Mesendoderm (in vitro differentiated cells): ENCODE data around the gene COL7A1.

Experiments used
- DNase-seq: peaks from one replicate; pipeline ENCODE4 v3.0.0; 2013
- H2AK5ac ChIP-seq: 2 replicates; pipeline ENCODE4 v1.6.1; 2013; ENCODE audit warnings: low read length, inconsistent platforms
- H2BK120ac ChIP-seq: 2 replicates; pipeline ENCODE4 v1.6.1; 2013; ENCODE audit warnings: low read depth, mild to moderate bottlenecking, low read length, moderate library complexity, mixed read lengths
- H2BK15ac ChIP-seq: replicated peaks from 2 replicates; pipeline ENCODE4 v1.6.1; 2013; ENCODE audit warnings: low read depth, mild to moderate bottlenecking, moderate library complexity
- H2BK5ac ChIP-seq: 2 replicates; pipeline ENCODE4 v1.6.1; 2013; ENCODE audit warnings: low read length, inconsistent platforms
- H3K18ac ChIP-seq: 2 replicates; pipeline ENCODE4 v1.6.1; 2013; ENCODE audit warnings: mild to moderate bottlenecking, low read length, mixed read lengths
- H3K23ac ChIP-seq: one replicate; pipeline ENCODE4 v1.6.1; 2013; ENCODE audit warnings: low read length
- H3K27ac ChIP-seq: 2 replicates; pipeline ENCODE4 v1.5.1; 2013; ENCODE audit warnings: low read depth, mild to moderate bottlenecking, inconsistent platforms, low read length, moderate library complexity
- H3K27me3 ChIP-seq: 2 replicates; pipeline ENCODE4 v1.6.1; 2013; ENCODE audit warnings: low read length, control low read depth, mild to moderate bottlenecking, inconsistent platforms; ENCODE audit not compliant: insufficient read depth, poor library complexity
- H3K36me3 ChIP-seq: 2 replicates; pipeline ENCODE4 v1.6.1; 2013; ENCODE audit warnings: low read length, inconsistent platforms; ENCODE audit not compliant: control insufficient read depth, insufficient read depth
- H3K4ac ChIP-seq: one replicate; pipeline ENCODE4 v1.6.1; 2013; ENCODE audit warnings: low read depth, mild to moderate bottlenecking, low read length, moderate library complexity
- H3K4me1 ChIP-seq: 2 replicates; pipeline ENCODE4 v1.6.1; 2013; ENCODE audit warnings: low read depth, low read length, inconsistent platforms; ENCODE audit not compliant: control insufficient read depth
- H3K4me2 ChIP-seq: 2 replicates; pipeline ENCODE4 v1.6.1; 2013; ENCODE audit warnings: low read length
- H3K4me3 ChIP-seq: 2 replicates; pipeline ENCODE4 v1.5.1; 2013; ENCODE audit warnings: mild to moderate bottlenecking, low read length
- H3K56ac ChIP-seq: one replicate; pipeline ENCODE4 v1.6.1; 2013; ENCODE audit warnings: low read length
- H3K79me1 ChIP-seq: 2 replicates; pipeline ENCODE4 v1.6.1; 2013; ENCODE audit warnings: low read length, inconsistent platforms
- H3K79me2 ChIP-seq: 2 replicates; pipeline ENCODE4 v1.6.1; 2013; ENCODE audit warnings: mild to moderate bottlenecking, low read length; ENCODE audit not compliant: control insufficient read depth, insufficient read depth
- H3K9ac ChIP-seq: 2 replicates; pipeline ENCODE4 v1.6.1; 2013; ENCODE audit warnings: low read length, inconsistent platforms
- H4K5ac ChIP-seq: one replicate; pipeline ENCODE4 v1.6.1; 2013; ENCODE audit warnings: low read length
- H4K8ac ChIP-seq: one replicate; pipeline ENCODE4 v1.6.1; 2013; ENCODE audit warnings: low read depth, mild to moderate bottlenecking, control low read depth, low read length, moderate library complexity
- WGBS: extraction: QIAGEN DNeasy Blood & Tissue Kit; methylation state at CpG from one replicate; pipeline ENCODE4 v1.1.7; 2013; ENCODE audit warnings: low lambda C conversion rate, missing lambda C conversion rate; ENCODE audit not compliant: insufficient coverage; ENCODE audit errors: extremely low coverage; 5-methylcytosine and 5-hydroxymethylcytosine counted together

The COL7A1 gene

DNA sequence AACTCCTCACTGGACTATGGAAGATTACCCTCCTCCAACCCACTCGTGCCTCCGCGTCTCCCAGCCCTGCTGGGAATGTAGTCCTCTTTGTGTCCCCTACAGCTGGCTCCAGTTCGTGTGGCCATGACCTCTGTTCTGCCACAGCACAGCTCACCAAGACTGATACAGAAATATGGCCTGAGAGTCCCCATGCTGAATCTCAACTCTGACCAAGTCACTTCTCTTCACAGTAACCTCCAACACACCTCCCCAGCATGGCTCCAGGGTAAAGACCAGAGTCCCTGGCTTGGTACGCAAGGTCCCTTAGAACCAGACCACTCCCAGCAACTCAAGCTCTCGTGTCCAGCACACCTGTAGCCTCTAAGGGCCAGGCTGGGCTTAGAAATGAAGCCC lies 2.3 kb upstream of the COL7A1 start:
- no peak for DNase-seq
- no peak overlapping the region for H3K56ac ChIP-seq
- H3K79me1 ChIP-seq, result no peaks in the 10 kb centered on the region
- H3K4ac ChIP-seq, result no peak overlapping the region
- H2AK5ac ChIP-seq, result no peak overlapping the region
- no peak overlapping the region for H2BK5ac ChIP-seq
- no peaks in the 10 kb centered on the region for H3K27me3 ChIP-seq
- no peak overlapping the region for H4K8ac ChIP-seq
- no peak overlapping the region for H3K27ac ChIP-seq
- no peak overlapping the region for H3K4me2 ChIP-seq
- WGBS, result no CpG with 5 or more reads among the region's 6 CpGs
- H3K4me1 ChIP-seq, result peaks cover 9% of the 10 kb centered on the region
- no peak overlapping the region for H2BK15ac ChIP-seq
- H3K36me3 ChIP-seq, result peaks cover 25% of the 10 kb centered on the region
- no peak overlapping the region for H4K5ac ChIP-seq
- H3K79me2 ChIP-seq, result no peaks in the 10 kb centered on the region
- H3K18ac ChIP-seq, result no peak overlapping the region
- H3K23ac ChIP-seq, result no peak overlapping the region
- H2BK120ac ChIP-seq, result no peak overlapping the region
- H3K4me3 ChIP-seq, result no peak overlapping the region
- no peak overlapping the region for H3K9ac ChIP-seq

DNA sequence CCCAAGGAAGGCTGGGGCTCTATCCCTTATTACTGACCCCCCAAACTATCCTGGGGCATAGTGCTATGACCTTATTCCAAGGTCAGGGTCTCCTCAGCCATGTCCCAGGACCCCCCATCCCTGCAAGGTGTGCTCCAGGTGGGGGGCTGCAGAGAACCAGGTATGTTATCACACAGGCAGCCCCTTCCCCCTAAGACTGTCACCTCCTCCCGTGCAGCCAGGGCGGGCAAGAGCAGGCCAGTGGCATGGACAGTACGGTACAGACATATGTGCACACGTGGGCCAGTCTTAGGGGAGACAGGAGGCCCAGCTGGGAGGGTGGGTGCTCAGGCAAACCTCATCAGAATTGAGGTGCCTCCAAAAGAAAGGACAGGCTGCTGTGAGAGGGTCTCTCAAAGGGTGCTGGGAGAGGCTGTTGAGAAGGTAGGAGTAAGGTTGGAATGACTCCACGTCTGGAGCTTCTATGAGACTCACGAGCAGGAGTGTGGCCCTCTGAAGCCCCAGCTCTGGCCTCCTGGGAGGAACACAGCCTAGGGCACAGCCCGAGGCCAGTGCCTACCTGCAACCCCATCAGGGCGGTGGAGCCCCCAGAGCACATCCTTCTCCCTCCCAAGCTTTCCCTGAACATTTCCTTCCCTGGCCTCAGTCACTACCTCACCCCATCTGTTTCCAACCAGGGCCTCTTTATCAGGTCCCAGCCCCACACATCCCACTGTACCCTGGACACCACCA lies 1.7 kb upstream of the COL7A1 start:
- DNase-seq, result no peak
- H3K4ac ChIP-seq, result no peak overlapping the region
- H3K4me1 ChIP-seq, result peaks cover 9% of the 10 kb centered on the region
- WGBS, result no CpG with 5 or more reads among the region's 8 CpGs
- no peaks in the 10 kb centered on the region for H3K79me1 ChIP-seq
- no peak overlapping the region for H3K56ac ChIP-seq
- H3K36me3 ChIP-seq, result peaks cover 25% of the 10 kb centered on the region
- no peak overlapping the region for H3K23ac ChIP-seq
- H2AK5ac ChIP-seq, result no peak overlapping the region
- no peak overlapping the region for H3K9ac ChIP-seq
- H3K27me3 ChIP-seq, result no peaks in the 10 kb centered on the region
- no peaks in the 10 kb centered on the region for H3K79me2 ChIP-seq
- no peak overlapping the region for H2BK15ac ChIP-seq
- no peak overlapping the region for H2BK5ac ChIP-seq
- no peak overlapping the region for H3K27ac ChIP-seq
- no peak overlapping the region for H3K18ac ChIP-seq
- H3K4me3 ChIP-seq, result no peak overlapping the region
- no peak overlapping the region for H3K4me2 ChIP-seq
- H4K5ac ChIP-seq, result no peak overlapping the region
- no peak overlapping the region for H4K8ac ChIP-seq
- no peak overlapping the region for H2BK120ac ChIP-seq

DNA sequence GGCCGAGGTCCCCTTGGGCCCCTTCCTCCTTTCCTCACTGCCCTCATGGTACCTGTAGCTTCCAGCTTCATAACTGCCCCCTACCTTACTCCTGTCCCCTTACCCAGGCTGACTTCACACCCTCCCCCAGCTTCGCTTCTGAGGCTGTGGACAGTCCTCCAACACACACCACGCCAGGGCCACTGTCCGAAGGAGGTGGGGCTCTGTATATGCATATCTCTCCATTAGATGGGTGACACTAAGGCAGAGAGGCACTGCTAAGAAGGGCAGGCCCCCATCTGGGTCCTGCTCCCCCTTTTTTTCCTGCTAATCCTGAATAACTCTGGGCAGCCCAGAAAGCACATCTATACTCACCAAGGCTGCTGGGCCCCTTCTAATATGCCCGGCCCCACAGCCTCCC lies 1.0 kb upstream of the COL7A1 start:
- Histone ChIP-seq H3K4me3 (no peak overlapping the region), H3K23ac (no peak overlapping the region), H3K4ac (no peak overlapping the region), H3K9ac (no peak overlapping the region), H2BK120ac (no peak overlapping the region), H3K27ac (peak overlapping the region; percentile 3), H2BK15ac (no peak overlapping the region), H2AK5ac (no peak overlapping the region), H2BK5ac (no peak overlapping the region), H3K36me3 (peaks cover 21% of the 10 kb centered on the region), H3K27me3 (no peaks in the 10 kb centered on the region), H3K4me1 (peaks cover 9% of the 10 kb centered on the region), H3K79me1 (no peaks in the 10 kb centered on the region), H4K8ac (no peak overlapping the region), H3K4me2 (no peak overlapping the region), H4K5ac (no peak overlapping the region), H3K18ac (no peak overlapping the region), H3K56ac (no peak overlapping the region), H3K79me2 (no peaks in the 10 kb centered on the region)
- WGBS, result no CpG with 5 or more reads among the region's 5 CpGs
- no peak for DNase-seq

DNA sequence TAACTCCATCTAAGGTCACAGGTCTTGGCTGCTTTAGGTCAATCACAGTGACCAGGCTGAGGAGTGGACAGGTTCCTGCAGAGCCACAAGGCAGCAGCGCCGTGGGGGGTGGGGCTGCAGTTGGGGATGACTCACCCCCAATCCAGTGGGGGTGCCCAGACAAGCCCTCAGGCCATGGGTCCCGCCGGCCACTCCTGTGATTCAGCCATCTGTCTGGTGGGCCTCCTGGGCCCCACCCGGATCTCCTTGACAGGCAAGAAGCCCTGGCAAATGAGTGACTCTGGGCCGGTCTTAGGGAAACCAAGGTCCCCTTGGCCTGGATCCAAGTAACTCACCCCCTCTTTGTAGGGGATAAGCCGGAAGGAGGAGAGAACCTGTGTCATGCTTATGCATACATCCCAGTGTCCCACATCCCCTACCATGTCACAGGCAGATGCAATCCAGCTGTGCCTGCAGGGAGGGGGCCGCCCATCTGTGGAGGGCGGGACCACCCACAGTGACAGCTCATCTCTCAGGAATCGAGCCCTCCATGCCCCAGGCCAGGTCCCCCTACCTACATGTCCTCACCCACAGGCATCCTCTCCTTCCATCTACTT lies 495 bp upstream of the COL7A1 start:
- H4K8ac ChIP-seq, result no peak overlapping the region
- DNase-seq, result peak; percentile 86
- H3K27me3 ChIP-seq, result no peaks in the 10 kb centered on the region
- H2BK5ac ChIP-seq, result no peak overlapping the region
- H3K36me3 ChIP-seq, result peaks cover 16% of the 10 kb centered on the region
- peaks cover 9% of the 10 kb centered on the region for H3K4me1 ChIP-seq
- H3K4me3 ChIP-seq, result no peak overlapping the region
- no peak overlapping the region for H2BK120ac ChIP-seq
- no peak overlapping the region for H3K4ac ChIP-seq
- no peak overlapping the region for H4K5ac ChIP-seq
- H3K18ac ChIP-seq, result no peak overlapping the region
- H3K9ac ChIP-seq, result no peak overlapping the region
- peak overlapping the region; percentile 45 for H3K23ac ChIP-seq
- H2AK5ac ChIP-seq, result no peak overlapping the region
- H3K4me2 ChIP-seq, result no peak overlapping the region
- H2BK15ac ChIP-seq, result no peak overlapping the region
- no CpG with 5 or more reads among the region's 10 CpGs for WGBS
- H3K56ac ChIP-seq, result no peak overlapping the region
- H3K79me1 ChIP-seq, result no peaks in the 10 kb centered on the region
- H3K27ac ChIP-seq, result no peak overlapping the region
- no peaks in the 10 kb centered on the region for H3K79me2 ChIP-seq

DNA sequence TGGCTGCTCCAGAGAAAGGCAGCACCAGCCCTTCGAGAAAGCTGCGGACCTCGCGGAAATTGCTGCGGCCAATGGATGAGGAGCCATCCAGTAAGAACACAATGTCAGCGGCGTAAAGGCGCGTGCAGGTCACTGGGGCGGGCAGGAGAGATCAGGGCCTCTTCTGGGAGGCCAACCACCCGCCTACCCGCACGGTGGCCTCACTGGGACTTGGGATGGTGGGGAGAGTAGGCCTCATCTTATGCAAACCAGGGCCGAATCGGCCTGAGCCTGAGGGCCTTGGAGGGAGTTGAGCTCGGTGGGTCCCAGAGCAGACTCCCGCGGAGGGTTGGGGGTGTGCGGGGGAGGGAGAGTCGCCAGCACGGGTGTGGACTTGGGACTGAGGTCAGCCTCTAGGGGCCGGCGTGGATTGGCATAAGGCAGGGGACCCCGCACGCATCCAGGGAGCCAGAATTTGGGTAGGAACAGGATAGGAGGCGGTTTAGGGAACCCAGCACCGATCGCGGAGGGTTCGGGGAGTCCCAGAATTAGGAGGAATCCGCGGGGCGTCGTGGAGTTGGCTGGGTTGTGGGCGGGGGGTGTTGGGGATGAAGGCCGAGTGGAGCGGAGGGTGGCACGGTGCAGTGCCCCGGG lies 596 bp downstream of the COL7A1 start:
- H3K4me1 ChIP-seq, result peaks cover 9% of the 10 kb centered on the region
- H4K8ac ChIP-seq, result no peak overlapping the region
- H3K18ac ChIP-seq, result no peak overlapping the region
- H3K9ac ChIP-seq, result peak overlapping the region; percentile 36
- no peak overlapping the region for H3K4me2 ChIP-seq
- peak overlapping the region; percentile 70 for H3K27ac ChIP-seq
- no peaks in the 10 kb centered on the region for H3K27me3 ChIP-seq
- no peak overlapping the region for H2BK5ac ChIP-seq
- WGBS, result no CpG with 5 or more reads among the region's 39 CpGs
- H3K4ac ChIP-seq, result no peak overlapping the region
- H3K79me2 ChIP-seq, result no peaks in the 10 kb centered on the region
- H3K56ac ChIP-seq, result peak overlapping the region; percentile 56
- H4K5ac ChIP-seq, result no peak overlapping the region
- H2AK5ac ChIP-seq, result no peak overlapping the region
- no peak overlapping the region for H2BK120ac ChIP-seq
- no peak overlapping the region for H2BK15ac ChIP-seq
- H3K23ac ChIP-seq, result no peak overlapping the region
- H3K4me3 ChIP-seq, result no peak overlapping the region
- no peaks in the 10 kb centered on the region for H3K79me1 ChIP-seq
- peaks cover 5% of the 10 kb centered on the region for H3K36me3 ChIP-seq
- peak; percentile 26 for DNase-seq
